Upper lobe of right lung (tissue), 1 donor: ENCODE data around the gene ZFP36L1. TPM values are rescaled to one million over a fixed set of nuclear protein-coding genes. Genes with fewer than 3 reads are reported as not detected.

ENCODE experiments used
- ATAC-seq: fragments of 200-7000 bp; cut with Tn5 transposase; one replicate; pipeline ENCODE4 v1.9.1; 2020; ENCODE audit warnings: mild to moderate bottlenecking, moderate library complexity
- DNase-seq: peaks from one replicate; pipeline ENCODE4 v3.0.0-alpha.2; 2020
- H3K27ac ChIP-seq: fragments of 200-600 bp; one replicate; pipeline ENCODE4 v1.8.0; 2022
- H3K27me3 ChIP-seq: fragments of 200-600 bp; one replicate; pipeline ENCODE4 v1.8.0; 2022; ENCODE audit warnings: mild to moderate bottlenecking
- H3K36me3 ChIP-seq: fragments of 200-600 bp; one replicate; pipeline ENCODE4 v1.8.0; 2022
- H3K4me1 ChIP-seq: fragments of 200-600 bp; one replicate; pipeline ENCODE4 v1.8.0; 2022
- H3K4me3 ChIP-seq: fragments of 200-600 bp; one replicate; pipeline ENCODE4 v1.8.0; 2022; ENCODE audit warnings: mild to moderate bottlenecking
- H3K9me3 ChIP-seq: fragments of 200-600 bp; one replicate; pipeline ENCODE4 v1.8.0; 2022
- CTCF ChIP-seq: fragments of 200-600 bp; IDR thresholded peaks from one replicate; pipeline ENCODE4 v1.8.0; 2022; ENCODE audit warnings: antibody characterized with exemption
- intact Hi-C: fragments of 100-400 bp; cut with DNase I; formaldehyde crosslinking; loops from one replicate; pipeline ENCODE4 v1.11.0; 2022
- total RNA-seq: library from RNA; stranded (reverse); fragmentation: NEBNext Ultra II Directional; extraction: Animal tissue kit (Norgen Biotek cat#: 25700); gene quantifications from one replicate; pipeline ENCODE4 v1.2.1, GENCODE V29; 2021
- donor health status: DM: no; HTN: yes; CAD: no; lungs with severe emphysema.

Gene ZFP36L1
- total RNA-seq, 1 donor from 2014 or later: 187 TPM

- H3K9me3 ChIP-seq: no peaks in the 10 kb centered on the region
- no peaks in the 10 kb centered on the region for H3K36me3 ChIP-seq
- H3K27ac ChIP-seq: peak overlapping the region; percentile 100
- ATAC-seq: no peak
- no peak for DNase-seq
- H3K4me1 ChIP-seq: peaks cover 46% of the 10 kb centered on the region
- peak overlapping the region; percentile 64 for H3K4me3 ChIP-seq
- no peaks in the 10 kb centered on the region for H3K27me3 ChIP-seq
- intact Hi-C loops: loop anchor here (10.0 kb wide), 1 partner anchor 571 kb away; no protein-coding TSS in a partner anchor
- TF ChIP-seq CTCF: no peak
These were observed 22.7 kb upstream of the ZFP36L1 start for GRCh38 chr14:68815298-68816182.

GRCh38 chr14:68814539-68815297 is 21.9 kb upstream of the ZFP36L1 start:
- Histone ChIP-seq H3K27ac (peak overlapping the region; percentile 100), H3K4me3 (peak overlapping the region; percentile 20), H3K27me3 (no peaks in the 10 kb centered on the region), H3K36me3 (no peaks in the 10 kb centered on the region), H3K9me3 (no peaks in the 10 kb centered on the region), H3K4me1 (peaks cover 53% of the 10 kb centered on the region)
- DNase-seq: no peak
- peak; percentile 4 for ATAC-seq
- intact Hi-C loops: loop anchor here (10.0 kb wide), 1 partner anchor 570 kb away; no protein-coding TSS in a partner anchor
- TF ChIP-seq CTCF: no peak

GRCh38 chr14:68814238-68814538 is 21.3 kb upstream of the ZFP36L1 start:
- no peak for DNase-seq
- Histone ChIP-seq H3K9me3 (no peaks in the 10 kb centered on the region), H3K4me3 (peak overlapping the region; percentile 20), H3K27ac (peak overlapping the region; percentile 100), H3K4me1 (peaks cover 47% of the 10 kb centered on the region), H3K27me3 (no peaks in the 10 kb centered on the region), H3K36me3 (no peaks in the 10 kb centered on the region)
- intact Hi-C loops: loop anchor here (10.0 kb wide), 1 partner anchor 569 kb away; no protein-coding TSS in a partner anchor
- ATAC-seq: no peak
- no peak for TF ChIP-seq CTCF

- H3K9me3 ChIP-seq: no peaks in the 10 kb centered on the region
- H3K27me3 ChIP-seq: no peaks in the 10 kb centered on the region
- no peak for ATAC-seq
- H3K4me1 ChIP-seq: peaks cover 50% of the 10 kb centered on the region
- intact Hi-C loops: loop anchor here (10.0 kb wide), 1 partner anchor 569 kb away; no protein-coding TSS in a partner anchor
- H3K36me3 ChIP-seq: no peaks in the 10 kb centered on the region
- peak overlapping the region; percentile 100 for H3K27ac ChIP-seq
- no peak overlapping the region for H3K4me3 ChIP-seq
- TF ChIP-seq CTCF: no peak
- DNase-seq: no peak
These were observed 20.5 kb upstream of the ZFP36L1 start for GRCh38 chr14:68813318-68813838.

GRCh38 chr14:68811171-68811570 is 18.3 kb upstream of the ZFP36L1 start:
- H3K9me3 ChIP-seq: no peaks in the 10 kb centered on the region
- intact Hi-C loops: loop anchor here (10.0 kb wide), 1 partner anchor 566 kb away; no protein-coding TSS in a partner anchor
- no peaks in the 10 kb centered on the region for H3K27me3 ChIP-seq
- H3K27ac ChIP-seq: peak overlapping the region; percentile 14
- DNase-seq (no peak), ATAC-seq (no peak)
- H3K4me3 ChIP-seq: no peak overlapping the region
- no peaks in the 10 kb centered on the region for H3K36me3 ChIP-seq
- no peak for TF ChIP-seq CTCF
- peaks cover 67% of the 10 kb centered on the region for H3K4me1 ChIP-seq
